Activated B cell treated with CpG ODN at 0.5 μM for 24 hours (primary cell): ENCODE data around the gene CPNE4. TPM values are rescaled to one million over a fixed set of nuclear protein-coding genes. Genes with fewer than 3 reads are reported as not detected.

Experiments used
- ATAC-seq: fragments of 200-7000 bp; cut with Tn5 transposase; one replicate; pipeline ENCODE4 v1.10.0; 2021; ENCODE audit warnings: low read depth, mild to moderate bottlenecking, moderate library complexity
- CTCF ChIA-PET: fragments of 350-600 bp; sonication (Branson Sonifier 250); formaldehyde crosslinking; loops from one replicate; lab custom pipeline; 2021; ENCODE audit warnings: antibody characterized with exemption; lab: Charles Lee
- POLR2A ChIA-PET: fragments of 350-600 bp; sonication (Branson Sonifier 250); formaldehyde crosslinking; loops from one replicate; lab custom pipeline; 2021; ENCODE audit warnings: antibody characterized with exemption; lab: Charles Lee
- DNase-seq: peaks from one replicate; pipeline ENCODE4 v3.0.0; 2022
- H3K27ac Mint-ChIP-seq: one replicate; pipeline ENCODE4 v1.8.0; 2020; ENCODE audit warnings: mixed read lengths
- H3K27me3 Mint-ChIP-seq: one replicate; pipeline ENCODE4 v1.8.0; 2021; ENCODE audit warnings: mixed read lengths
- H3K36me3 Mint-ChIP-seq: one replicate; pipeline ENCODE4 v1.8.0; 2021; ENCODE audit warnings: low read depth, mixed read lengths
- H3K4me1 Mint-ChIP-seq: one replicate; pipeline ENCODE4 v1.8.0; 2021; ENCODE audit warnings: mixed read lengths
- H3K4me3 Mint-ChIP-seq: one replicate; pipeline ENCODE4 v1.8.0; 2020; ENCODE audit warnings: mild to moderate bottlenecking, mixed read lengths
- H3K9me3 Mint-ChIP-seq: one replicate; pipeline ENCODE4 v1.8.0; 2020; ENCODE audit warnings: mixed read lengths
- CTCF ChIP-seq: fragments of 200-600 bp; IDR thresholded peaks from one replicate; pipeline ENCODE4 v1.8.0; 2022; ENCODE audit warnings: antibody characterized with exemption, mild to moderate bottlenecking
- intact Hi-C: fragments of 100-400 bp; cut with micrococcal nuclease; formaldehyde crosslinking; loops from one replicate; pipeline ENCODE4 v1.15.1; 2024
- total RNA-seq: library from RNA; stranded (reverse); gene quantifications from 2 replicates; pipeline ENCODE4 v1.2.3, GENCODE V29; 2022

The CPNE4 gene
- total RNA-seq, 1 donor from 2014 or later, result not detected

DNA sequence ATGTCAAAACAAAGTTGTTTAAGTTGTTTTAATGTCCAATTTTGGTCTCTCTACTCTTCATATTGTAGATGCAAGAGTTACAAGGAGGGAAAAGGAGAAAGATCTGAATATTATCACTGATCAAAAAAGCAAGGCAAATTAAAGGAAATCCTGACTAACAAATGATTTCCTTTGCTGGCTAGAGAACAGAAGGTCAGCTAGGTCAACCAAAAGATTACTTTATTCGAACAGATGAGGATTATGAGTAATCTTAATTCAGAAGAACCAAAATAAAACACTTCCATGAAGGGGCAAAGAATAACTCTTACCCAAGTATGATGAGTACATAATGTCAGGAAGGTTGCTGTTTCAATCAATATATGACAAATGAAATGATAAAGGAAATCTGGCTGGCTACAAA lies 33.8 kb downstream of the CPNE4 start:
- no peaks in the 10 kb centered on the region for H3K4me1 Mint-ChIP-seq
- no peak overlapping the region for H3K27ac Mint-ChIP-seq
- intact Hi-C loops, result no loop called here
- H3K9me3 Mint-ChIP-seq, result no peaks in the 10 kb centered on the region
- ATAC-seq (no peak), DNase-seq (no peak)
- H3K36me3 Mint-ChIP-seq, result no peaks in the 10 kb centered on the region
- no peak for TF ChIP-seq CTCF
- ChIA-PET CTCF (no interaction called here), POLR2A (no interaction called here)
- H3K27me3 Mint-ChIP-seq, result peaks cover 2% of the 10 kb centered on the region
- no peak overlapping the region for H3K4me3 Mint-ChIP-seq

- Mint-ChIP-seq H3K36me3 (no peaks in the 10 kb centered on the region), H3K4me1 (no peaks in the 10 kb centered on the region), H3K27me3 (peaks cover 2% of the 10 kb centered on the region), H3K9me3 (no peaks in the 10 kb centered on the region), H3K27ac (no peak overlapping the region), H3K4me3 (no peak overlapping the region)
- CTCF ChIA-PET, result no interaction called here
- TF ChIP-seq CTCF, result no peak
- DNase-seq (no peak), ATAC-seq (no peak)
- intact Hi-C loops, result no loop called here
- POLR2A ChIA-PET, result no interaction called here
Measured at GRCh38 chr3:131998027-131998426, 36.8 kb downstream of the CPNE4 start.

GRCh38 chr3:131995891-131996290 lies 38.9 kb downstream of the CPNE4 start:
- Mint-ChIP-seq H3K27ac (no peak overlapping the region), H3K36me3 (no peaks in the 10 kb centered on the region), H3K27me3 (peaks cover 2% of the 10 kb centered on the region), H3K9me3 (peaks cover 6% of the 10 kb centered on the region), H3K4me1 (no peaks in the 10 kb centered on the region), H3K4me3 (no peak overlapping the region)
- CTCF ChIA-PET, result no interaction called here
- ATAC-seq, result no peak
- DNase-seq, result no peak
- TF ChIP-seq CTCF, result no peak
- intact Hi-C loops, result loop anchor here (1.0 kb wide), 1 partner anchor 9 kb away; no protein-coding TSS in a partner anchor
- POLR2A ChIA-PET, result no interaction called here

GRCh38 chr3:131989318-131989717 lies 45.5 kb downstream of the CPNE4 start:
- POLR2A ChIA-PET, result no interaction called here
- no peak for TF ChIP-seq CTCF
- Mint-ChIP-seq H3K27me3 (no peaks in the 10 kb centered on the region), H3K36me3 (no peaks in the 10 kb centered on the region), H3K9me3 (peaks cover 6% of the 10 kb centered on the region), H3K4me1 (no peaks in the 10 kb centered on the region), H3K4me3 (no peak overlapping the region), H3K27ac (no peak overlapping the region)
- DNase-seq, result no peak
- CTCF ChIA-PET, result no interaction called here
- no peak for ATAC-seq
- intact Hi-C loops, result no loop called here

GRCh38 chr3:131988209-131988608 lies 46.6 kb downstream of the CPNE4 start:
- ChIA-PET POLR2A (no interaction called here), CTCF (no interaction called here)
- no peak overlapping the region for H3K27ac Mint-ChIP-seq
- intact Hi-C loops, result no loop called here
- H3K36me3 Mint-ChIP-seq, result no peaks in the 10 kb centered on the region
- ATAC-seq (no peak), DNase-seq (no peak)
- TF ChIP-seq CTCF, result no peak
- H3K27me3 Mint-ChIP-seq, result no peaks in the 10 kb centered on the region
- H3K4me1 Mint-ChIP-seq, result no peaks in the 10 kb centered on the region
- peaks cover 6% of the 10 kb centered on the region for H3K9me3 Mint-ChIP-seq
- no peak overlapping the region for H3K4me3 Mint-ChIP-seq
